ENCODE data around the gene CCL20.

The CCL20 gene

DNA sequence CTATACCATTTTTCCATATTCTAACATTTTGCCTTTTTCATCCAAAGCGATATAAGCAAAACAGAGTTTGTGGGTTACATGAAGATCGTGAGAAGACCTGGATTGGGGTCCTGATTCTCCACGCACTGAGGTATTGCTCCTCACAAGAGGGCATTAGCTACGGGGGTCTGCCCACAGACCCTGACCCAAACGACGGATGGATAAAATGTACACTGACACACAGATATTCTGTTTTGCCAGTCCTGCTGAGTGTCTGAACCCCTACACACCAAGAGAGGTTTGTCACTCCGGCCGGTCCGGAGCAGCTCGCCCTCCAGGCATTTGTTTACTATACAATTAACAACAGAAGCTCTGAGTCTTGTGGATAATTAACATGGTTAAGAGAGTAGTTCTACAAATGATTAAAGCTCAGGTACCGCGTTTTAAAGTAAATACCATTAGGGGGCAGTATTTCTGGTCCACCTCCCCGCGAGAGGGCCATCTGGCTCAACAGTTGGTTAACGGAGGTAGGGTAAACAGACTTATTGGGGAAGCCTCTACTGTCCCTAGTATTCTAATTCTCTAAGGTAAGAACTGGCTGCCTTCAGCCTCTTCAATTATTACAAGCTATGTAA, 39.5 kb upstream of the CCL20 start:
- DNase-seq (ENCODE audit: low read depth): no peak
- TF ChIP-seq, protein P1, sequence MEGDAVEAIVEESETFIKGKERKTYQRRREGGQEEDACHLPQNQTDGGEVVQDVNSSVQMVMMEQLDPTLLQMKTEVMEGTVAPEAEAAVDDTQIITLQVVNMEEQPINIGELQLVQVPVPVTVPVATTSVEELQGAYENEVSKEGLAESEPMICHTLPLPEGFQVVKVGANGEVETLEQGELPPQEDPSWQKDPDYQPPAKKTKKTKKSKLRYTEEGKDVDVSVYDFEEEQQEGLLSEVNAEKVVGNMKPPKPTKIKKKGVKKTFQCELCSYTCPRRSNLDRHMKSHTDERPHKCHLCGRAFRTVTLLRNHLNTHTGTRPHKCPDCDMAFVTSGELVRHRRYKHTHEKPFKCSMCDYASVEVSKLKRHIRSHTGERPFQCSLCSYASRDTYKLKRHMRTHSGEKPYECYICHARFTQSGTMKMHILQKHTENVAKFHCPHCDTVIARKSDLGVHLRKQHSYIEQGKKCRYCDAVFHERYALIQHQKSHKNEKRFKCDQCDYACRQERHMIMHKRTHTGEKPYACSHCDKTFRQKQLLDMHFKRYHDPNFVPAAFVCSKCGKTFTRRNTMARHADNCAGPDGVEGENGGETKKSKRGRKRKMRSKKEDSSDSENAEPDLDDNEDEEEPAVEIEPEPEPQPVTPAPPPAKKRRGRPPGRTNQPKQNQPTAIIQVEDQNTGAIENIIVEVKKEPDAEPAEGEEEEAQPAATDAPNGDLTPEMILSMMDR (IDR thresholded peaks at IDR 0.05; ENCODE audit: control insufficient read depth, insufficient read depth, low read depth, low read length, missing control alignments): peak; percentile 16
- H3K4me3 ChIP-seq (ENCODE audit: control insufficient read depth, low read depth, low read length): no peak overlapping the region

DNA sequence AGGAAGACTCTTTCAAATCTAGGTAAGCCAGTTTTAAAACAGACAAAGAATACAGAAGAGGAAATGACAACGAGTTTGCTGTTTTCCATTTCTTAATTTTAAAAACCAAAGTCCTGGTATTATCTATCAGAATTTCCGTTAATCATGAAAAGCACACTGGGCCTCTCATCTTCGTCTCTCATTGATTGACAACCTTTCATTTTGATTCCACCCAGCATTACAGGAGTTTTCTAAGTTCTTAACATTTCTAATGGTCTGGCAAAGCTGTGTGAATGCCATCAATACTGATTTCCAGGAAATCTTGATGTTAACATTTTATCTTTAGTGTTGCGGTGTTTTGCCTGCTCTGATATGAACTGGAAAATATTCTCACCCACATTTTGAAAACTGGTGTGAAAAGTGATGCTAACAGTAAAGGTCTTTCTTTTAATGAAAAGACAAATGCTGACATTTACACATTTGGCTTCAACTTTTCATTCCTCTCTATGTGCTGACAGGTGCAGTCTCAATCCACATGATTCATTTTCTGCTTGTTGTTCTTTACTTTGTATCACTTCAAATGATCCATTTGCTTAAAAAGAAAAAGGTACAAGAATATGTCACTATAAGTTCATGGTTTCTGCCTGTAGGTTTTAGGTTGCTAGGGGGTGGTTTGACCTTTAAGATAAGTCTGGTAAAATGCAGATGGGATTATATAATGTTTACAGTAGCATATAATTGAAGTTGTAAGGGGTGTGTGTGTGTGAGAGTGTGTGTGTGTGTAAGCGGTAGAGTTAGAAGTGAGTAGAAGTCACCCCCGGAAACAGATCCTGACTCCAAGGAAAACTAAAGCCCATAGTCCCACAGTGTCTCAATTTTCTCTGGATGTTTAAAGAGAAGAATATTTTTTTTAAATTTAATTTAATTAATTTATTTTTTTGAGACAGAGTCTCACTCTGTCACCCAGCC, 38.5 kb upstream of the CCL20 start:
- TF ChIP-seq, protein P1 (IDR thresholded peaks at IDR 0.05; ENCODE audit: control insufficient read depth, insufficient read depth, low read depth, low read length, missing control alignments): no peak
- no peak for DNase-seq (ENCODE audit: low read depth)
- no peak overlapping the region for H3K4me3 ChIP-seq (ENCODE audit: control insufficient read depth, low read depth, low read length)

DNA sequence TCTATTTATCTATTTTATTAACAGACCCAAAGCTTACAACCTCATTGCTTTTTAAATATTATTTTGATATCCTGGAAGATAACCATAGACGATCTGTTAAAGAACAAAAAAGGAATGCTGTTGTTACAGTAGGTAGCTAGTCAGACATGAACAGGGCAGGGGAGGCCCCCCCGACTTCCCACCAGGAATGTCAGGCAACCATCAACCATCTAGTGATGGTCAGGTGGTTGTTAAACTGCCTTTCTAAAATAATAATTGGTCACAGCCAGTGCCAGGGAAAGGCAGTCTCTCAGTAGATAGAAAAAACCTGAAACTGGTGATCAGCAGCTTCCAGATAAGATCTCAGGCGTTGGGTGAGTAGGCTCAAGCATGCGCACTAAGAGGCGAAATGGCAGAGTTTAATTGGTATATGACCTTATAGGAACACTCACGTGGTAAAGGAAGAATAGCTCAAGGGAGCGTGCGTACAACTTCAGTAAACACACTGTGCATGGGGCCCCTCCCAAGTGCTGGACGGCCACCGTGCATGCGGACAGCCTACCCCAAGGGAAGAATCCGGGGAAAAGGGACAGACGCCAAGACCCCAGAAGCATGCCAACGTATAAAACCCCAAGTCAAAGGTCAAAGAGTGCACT, 32.5 kb upstream of the CCL20 start:
- no peak for DNase-seq (ENCODE audit: low read depth)
- no peak overlapping the region for H3K4me3 ChIP-seq (ENCODE audit: control insufficient read depth, low read depth, low read length)
- TF ChIP-seq, protein P1 (IDR thresholded peaks at IDR 0.05; ENCODE audit: control insufficient read depth, insufficient read depth, low read depth, low read length, missing control alignments): no peak

DNA sequence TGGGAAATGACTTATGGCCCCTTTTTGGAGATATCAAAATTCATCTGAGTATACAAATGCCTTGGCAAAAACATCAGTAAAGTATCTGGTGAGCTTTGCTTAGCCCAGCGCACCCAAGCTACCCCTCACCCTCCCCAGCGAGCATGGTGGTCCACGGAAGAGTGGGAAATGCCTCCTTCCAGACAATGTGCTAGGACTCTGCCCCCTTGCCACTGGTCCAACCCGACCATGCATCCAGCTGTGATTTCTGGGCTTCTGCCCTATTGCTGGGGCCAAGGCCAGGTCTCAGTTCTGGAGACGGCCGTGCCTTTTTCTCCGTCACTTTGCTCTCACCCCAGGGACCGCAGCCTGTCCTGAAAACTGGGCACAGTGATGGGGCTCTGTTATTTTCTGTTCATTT, 31.8 kb upstream of the CCL20 start:
- TF ChIP-seq, protein P1 (IDR thresholded peaks at IDR 0.05; ENCODE audit: control insufficient read depth, insufficient read depth, low read depth, low read length, missing control alignments): no peak
- no peak overlapping the region for H3K4me3 ChIP-seq (ENCODE audit: control insufficient read depth, low read depth, low read length)
- no peak for DNase-seq (ENCODE audit: low read depth)

DNA sequence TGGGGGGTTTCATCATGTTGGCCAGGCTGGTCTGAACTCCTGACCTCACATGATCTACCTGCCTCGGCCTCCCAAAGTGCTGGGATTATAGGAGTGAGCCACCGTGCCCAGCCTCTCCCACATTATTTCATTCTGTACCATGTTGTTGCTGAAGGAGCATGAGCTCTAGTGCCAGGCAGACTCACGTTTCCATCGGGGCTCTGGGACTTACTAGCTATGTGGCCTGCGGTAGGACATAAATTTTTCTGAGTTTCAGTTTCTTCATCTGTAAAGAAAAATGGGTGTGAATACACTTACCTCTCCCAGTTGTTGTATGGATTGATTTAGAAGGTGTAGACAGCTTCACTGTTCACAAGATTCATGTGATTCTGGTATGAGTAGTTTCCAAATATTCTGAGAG, 30.8 kb upstream of the CCL20 start:
- DNase-seq (ENCODE audit: low read depth): no peak
- TF ChIP-seq, protein P1 (IDR thresholded peaks at IDR 0.05; ENCODE audit: control insufficient read depth, insufficient read depth, low read depth, low read length, missing control alignments): no peak
- no peak overlapping the region for H3K4me3 ChIP-seq (ENCODE audit: control insufficient read depth, low read depth, low read length)

DNA sequence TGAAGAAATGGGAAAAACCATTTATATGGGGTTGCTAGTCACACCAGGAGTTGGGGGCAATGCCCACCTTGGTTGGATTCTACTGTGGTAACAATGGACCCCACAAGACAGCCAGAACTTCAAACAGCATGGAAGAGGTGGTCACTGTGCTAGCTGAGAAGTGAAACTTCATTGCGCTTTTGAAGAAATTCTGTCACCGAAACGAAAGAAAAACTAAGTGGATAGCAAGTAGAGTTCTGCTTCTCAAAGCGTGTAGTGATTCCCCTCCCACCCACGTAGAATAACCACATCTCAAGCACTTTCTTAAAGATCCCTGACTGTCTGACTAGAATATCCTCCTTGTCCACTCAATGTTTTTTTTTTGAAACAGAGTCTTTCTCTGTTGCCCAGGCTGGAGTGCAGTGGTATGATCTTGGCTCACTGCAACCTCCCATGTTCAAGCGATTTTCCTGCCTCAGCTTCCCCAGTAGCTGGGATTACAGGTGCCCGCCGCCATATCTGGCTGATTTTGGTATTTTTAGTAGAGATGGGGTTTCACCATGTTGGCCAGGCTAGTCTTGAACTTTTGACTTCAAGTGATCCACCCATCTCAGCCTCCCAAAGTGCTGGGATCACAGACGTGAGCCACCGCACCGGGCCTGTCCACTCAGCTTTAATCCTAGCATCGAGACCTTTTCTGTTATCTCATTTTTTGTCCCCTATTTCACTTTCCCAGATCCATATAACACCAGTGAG, 30.1 kb upstream of the CCL20 start:
- no peak overlapping the region for H3K4me3 ChIP-seq (ENCODE audit: control insufficient read depth, low read depth, low read length)
- TF ChIP-seq, protein P1 (IDR thresholded peaks at IDR 0.05; ENCODE audit: control insufficient read depth, insufficient read depth, low read depth, low read length, missing control alignments): no peak
- no peak for DNase-seq (ENCODE audit: low read depth)

Measured in AG09309 (cell line).